Skeletal muscle satellite cell (primary cell): Measurements from ENCODE around the gene SUPT7L.
A peak's percentile ranks its signal among the peaks of the same experiment; 100 is the strongest.
"Not testable (repeated sequence)": the region's sequence is repeated elsewhere in the genome, so short reads cannot be mapped to it uniquely, and the experiment has no call there.

ENCODE experiments used
- H3K27me3 ChIP-seq: 2 replicates; pipeline ENCODE4 v1.7.0; 2013; ENCODE audit warnings: low read length; ENCODE audit not compliant: control insufficient read depth, insufficient read depth
- H3K36me3 ChIP-seq: 2 replicates; pipeline ENCODE4 v1.7.0; 2013; ENCODE audit warnings: mild to moderate bottlenecking, control low read depth, low read length; ENCODE audit not compliant: insufficient read depth
- H3K4me1 ChIP-seq: 2 replicates; pipeline ENCODE4 v1.7.0; 2013; ENCODE audit warnings: low read length; ENCODE audit not compliant: control insufficient read depth, insufficient read depth
- H3K4me2 ChIP-seq: 2 replicates; pipeline ENCODE4 v1.7.0; 2013; ENCODE audit warnings: mild to moderate bottlenecking, low read length
- H3K4me3 ChIP-seq: 2 replicates; pipeline ENCODE4 v1.7.0; 2013; ENCODE audit warnings: low read length
- H3K9ac ChIP-seq: 2 replicates; pipeline ENCODE4 v1.7.0; 2013; ENCODE audit warnings: mild to moderate bottlenecking, low read depth, low read length, moderate library complexity
- H3K9me3 ChIP-seq: replicated peaks from 2 replicates; pipeline ENCODE4 v1.7.0; 2013; ENCODE audit warnings: mild to moderate bottlenecking, control low read depth, low read length

The SUPT7L gene

DNA sequence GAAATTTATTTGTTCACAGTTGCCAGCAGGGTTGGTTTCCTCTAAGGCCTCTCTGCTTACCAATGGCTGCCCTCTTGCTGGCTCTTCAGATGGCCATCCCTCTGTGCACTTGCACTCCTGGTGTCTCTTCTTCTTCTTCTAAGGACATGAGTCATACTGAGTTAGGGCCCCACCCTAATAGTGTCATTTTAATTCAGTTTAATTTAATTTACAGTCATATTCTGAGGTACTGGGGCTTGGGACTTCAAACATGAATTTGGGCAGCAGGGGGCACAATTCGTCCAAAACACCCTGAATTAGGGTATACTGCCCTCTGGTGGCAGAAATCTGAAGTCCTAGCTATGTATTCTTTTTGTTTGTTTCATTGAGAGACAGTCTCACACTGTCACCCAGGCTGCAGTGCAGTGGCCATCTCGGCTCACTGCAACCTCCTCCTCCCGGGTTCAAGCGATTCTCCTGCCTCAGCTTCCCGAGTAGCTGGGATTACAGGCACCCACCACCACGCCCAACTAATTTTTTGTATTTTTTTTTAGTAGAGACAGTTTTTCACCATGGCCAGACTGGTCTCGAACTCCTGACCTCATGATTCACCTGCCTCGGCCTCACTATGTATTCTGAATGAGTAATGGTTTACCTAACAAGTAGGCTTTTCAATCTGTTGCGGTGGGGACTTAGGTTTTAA, 20.1 kb upstream of the SUPT7L start:
- peak overlapping the region; percentile 58 for H3K9ac ChIP-seq
- peaks cover 31% of the 10 kb centered on the region for H3K36me3 ChIP-seq
- H3K4me1 ChIP-seq, result peaks cover 28% of the 10 kb centered on the region
- H3K9me3 ChIP-seq, result no peaks in the 10 kb centered on the region
- no peak overlapping the region for H3K4me3 ChIP-seq
- H3K4me2 ChIP-seq, result no peak overlapping the region
- no peaks in the 10 kb centered on the region for H3K27me3 ChIP-seq

DNA sequence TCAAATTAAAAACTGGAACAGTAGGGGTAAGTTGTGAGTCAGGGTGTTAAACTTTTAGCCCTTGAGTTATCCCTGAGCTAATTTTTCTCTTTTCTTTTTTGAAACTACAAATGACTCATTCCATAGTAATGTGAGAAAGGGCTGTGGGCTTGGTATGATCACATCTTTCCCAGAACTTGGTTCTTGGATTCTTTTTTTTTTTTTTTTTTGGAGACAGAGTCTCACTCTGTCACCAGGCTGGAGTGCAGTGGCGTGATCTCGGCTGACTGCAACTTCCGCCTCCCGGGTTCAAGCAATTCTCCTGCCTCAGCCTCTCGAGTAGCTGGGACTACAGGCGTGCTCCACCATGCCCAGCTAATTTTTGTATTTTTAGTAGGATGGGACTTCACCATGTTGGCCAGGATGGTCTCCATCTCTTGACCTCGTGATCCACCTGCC, 18.9 kb upstream of the SUPT7L start:
- Histone ChIP-seq H3K36me3 (peaks cover 35% of the 10 kb centered on the region), H3K4me2 (peak overlapping the region; percentile 60), H3K9ac (peak overlapping the region; percentile 72)

DNA sequence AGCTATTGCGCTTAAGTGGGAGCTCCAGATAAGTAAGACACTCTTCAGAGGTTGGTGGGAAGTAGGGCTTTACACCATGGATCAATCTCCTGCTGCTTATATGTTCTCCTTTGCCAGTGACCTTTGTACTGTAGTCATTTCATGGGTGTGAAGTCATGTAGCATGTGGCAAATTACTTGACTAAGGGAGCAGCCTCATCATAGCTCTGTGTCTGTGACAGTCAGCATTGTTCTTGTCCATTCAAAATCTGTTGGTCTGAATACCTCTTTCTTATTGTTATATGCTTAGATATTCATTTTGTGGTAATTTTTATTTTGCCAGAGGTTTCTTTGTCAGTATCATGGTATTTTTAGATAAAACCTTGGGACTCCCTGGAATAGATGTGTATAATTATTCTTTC, 18.4 kb upstream of the SUPT7L start:
- Histone ChIP-seq H3K27me3 (no peaks in the 10 kb centered on the region), H3K4me2 (peak overlapping the region; percentile 60), H3K4me1 (peaks cover 28% of the 10 kb centered on the region), H3K4me3 (no peak overlapping the region), H3K9me3 (no peaks in the 10 kb centered on the region), H3K36me3 (peaks cover 38% of the 10 kb centered on the region), H3K9ac (peak overlapping the region; percentile 72)

More for the DNA sequence above, 18.9 kb upstream of the SUPT7L start:
- not testable (repeated sequence) for H3K27me3 ChIP-seq, H3K4me3 ChIP-seq, H3K9me3 ChIP-seq
- peaks cover 28% of the 10 kb centered on the region for H3K4me1 ChIP-seq

DNA sequence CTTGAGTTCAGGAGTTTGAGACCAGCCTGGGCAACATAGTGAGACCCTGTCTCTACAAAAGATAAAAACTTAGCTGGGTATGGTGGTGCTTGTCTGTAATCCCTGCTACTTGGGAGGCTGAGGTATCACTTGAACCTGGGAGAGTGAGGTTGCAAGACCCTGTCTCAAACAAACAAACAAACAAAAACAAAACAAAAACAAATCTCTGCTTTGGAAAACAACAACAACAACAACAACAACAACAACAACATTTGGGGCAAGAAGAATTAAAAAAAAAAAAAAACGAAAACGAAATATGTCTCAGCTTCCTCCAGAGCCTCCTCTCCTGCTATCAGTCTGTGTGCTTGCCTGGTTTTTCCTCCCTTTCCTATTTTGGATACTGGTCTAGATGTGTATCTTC, 17.2 kb upstream of the SUPT7L start:
- Histone ChIP-seq H3K4me1 (peaks cover 28% of the 10 kb centered on the region), H3K4me2 (no peak overlapping the region), H3K27me3 (no peaks in the 10 kb centered on the region), H3K9me3 (no peaks in the 10 kb centered on the region), H3K4me3 (no peak overlapping the region), H3K9ac (no peak overlapping the region), H3K36me3 (peaks cover 38% of the 10 kb centered on the region)

DNA sequence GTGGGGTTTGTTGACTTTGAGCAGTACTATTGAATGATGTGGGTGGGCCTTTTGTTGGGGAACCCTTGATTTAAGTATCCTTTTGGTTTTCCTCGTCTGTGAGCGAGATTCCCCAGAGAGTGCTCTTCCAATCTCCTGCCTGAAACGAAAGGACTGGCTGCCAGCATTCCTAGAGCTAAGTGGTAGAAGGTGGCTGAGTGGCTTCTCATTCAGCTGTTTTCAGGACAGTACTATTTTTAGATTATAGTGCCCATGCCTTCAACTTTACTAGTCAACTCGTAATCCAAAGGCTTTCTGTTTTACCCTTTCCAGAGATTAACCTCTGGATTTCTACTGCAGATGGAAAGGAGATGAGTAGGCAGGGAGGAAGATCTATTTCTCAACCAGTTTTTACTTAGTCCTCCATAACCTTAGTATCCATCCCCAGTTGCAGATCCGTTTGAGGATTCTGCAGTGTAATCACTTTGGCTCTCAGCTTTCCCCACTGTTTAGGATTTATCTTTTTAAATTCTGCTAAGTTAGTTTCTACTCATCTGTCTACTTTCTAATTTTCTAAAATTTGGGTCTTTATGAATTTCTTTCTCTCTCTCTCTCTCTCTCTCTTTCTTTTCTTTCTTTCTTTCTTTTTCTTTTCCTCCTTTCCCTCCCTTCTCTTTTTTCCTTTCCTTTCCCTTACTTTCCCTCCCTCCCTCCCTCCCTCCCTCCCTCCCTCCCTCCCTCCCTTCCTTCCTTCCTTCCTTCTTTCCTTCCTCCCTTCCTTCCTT, 9.5 kb upstream of the SUPT7L start:
- Histone ChIP-seq H3K4me2 (no peak overlapping the region), H3K9ac (no peak overlapping the region), H3K36me3 (peaks cover 44% of the 10 kb centered on the region), H3K4me3 (no peak overlapping the region), H3K9me3 (no peaks in the 10 kb centered on the region), H3K27me3 (no peaks in the 10 kb centered on the region), H3K4me1 (no peaks in the 10 kb centered on the region)

DNA sequence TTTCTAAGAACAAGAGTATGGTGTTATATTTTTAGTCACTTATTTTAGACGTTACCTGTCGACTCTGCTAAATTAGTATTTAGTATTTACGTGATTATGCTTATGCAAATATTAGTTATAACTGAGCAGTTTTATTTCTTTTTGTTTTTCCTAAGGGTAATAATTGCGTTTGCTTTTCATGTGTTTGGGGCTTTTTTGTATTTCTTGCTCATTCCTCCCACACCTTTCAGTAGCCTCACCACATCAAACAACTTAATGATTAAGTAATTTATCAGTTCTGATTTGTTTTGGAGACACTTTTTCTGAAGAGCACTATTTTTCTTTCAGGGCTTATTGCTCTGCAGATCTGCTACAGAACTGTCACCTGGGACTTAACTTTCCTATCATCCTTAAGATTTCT, 7.8 kb upstream of the SUPT7L start:
- no peaks in the 10 kb centered on the region for H3K9me3 ChIP-seq
- H3K4me1 ChIP-seq, result no peaks in the 10 kb centered on the region
- H3K4me2 ChIP-seq, result no peak overlapping the region
- H3K4me3 ChIP-seq, result no peak overlapping the region
- H3K27me3 ChIP-seq, result no peaks in the 10 kb centered on the region
- H3K36me3 ChIP-seq, result peaks cover 41% of the 10 kb centered on the region
- H3K9ac ChIP-seq, result no peak overlapping the region

DNA sequence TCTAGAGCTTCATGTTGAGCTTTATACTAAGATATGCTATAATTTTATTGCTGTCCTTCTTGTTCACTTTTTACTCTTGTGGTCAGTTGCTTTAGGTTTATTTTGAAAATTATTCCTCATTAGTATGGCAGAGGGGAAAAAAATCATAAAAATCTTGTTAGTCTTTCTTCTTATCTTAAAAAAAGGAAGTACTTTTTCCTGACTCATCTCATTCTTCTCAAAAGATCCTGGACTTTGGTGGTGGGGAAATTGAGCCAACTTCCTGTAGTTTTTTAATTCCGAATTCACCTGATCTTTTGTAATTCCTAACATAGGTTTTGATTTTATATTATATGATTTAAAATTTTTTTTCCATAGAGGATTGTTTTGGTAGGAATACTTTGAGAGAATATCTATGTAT, 4.0 kb upstream of the SUPT7L start:
- Histone ChIP-seq H3K9me3 (no peaks in the 10 kb centered on the region), H3K4me1 (peaks cover 11% of the 10 kb centered on the region), H3K4me2 (no peak overlapping the region), H3K9ac (no peak overlapping the region), H3K36me3 (peaks cover 22% of the 10 kb centered on the region), H3K27me3 (no peaks in the 10 kb centered on the region), H3K4me3 (no peak overlapping the region)

DNA sequence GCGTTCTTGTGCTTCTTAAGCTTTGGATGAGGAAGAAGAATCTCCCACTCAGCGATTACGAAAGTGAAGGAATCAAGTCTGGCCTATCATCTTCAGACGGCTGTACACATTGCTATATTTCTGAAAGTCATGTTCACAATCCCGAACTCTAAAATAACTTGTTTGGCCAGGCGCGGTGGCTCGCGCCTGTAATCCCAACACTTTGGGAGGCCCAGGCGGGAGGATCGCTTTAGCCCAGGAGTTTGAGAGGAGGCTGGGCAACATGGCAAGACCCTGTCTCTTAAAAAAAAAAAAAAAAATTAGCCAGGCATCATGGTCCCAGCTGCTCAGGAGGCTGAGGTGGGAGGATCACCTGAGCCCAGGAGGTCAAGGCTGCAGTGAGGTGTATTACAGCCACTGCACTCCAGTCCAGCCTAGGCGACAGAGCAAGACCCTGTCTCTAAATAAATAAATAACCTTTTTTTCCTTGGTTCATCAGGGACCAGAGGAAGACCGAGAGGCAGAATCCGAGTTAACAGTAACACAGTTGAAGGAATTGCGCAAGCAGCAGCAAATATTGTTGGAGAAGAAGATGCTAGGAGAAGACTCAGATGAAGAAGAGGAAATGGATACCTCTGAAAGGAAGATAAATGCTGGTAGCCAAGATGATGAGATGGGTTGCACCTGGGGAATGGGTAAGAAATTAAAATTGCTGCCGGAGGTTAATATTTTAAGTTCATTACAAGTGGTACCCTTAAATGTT, 1.4 kb upstream of the SUPT7L start:
- Histone ChIP-seq H3K36me3 (peaks cover 36% of the 10 kb centered on the region), H3K4me1 (peaks cover 12% of the 10 kb centered on the region), H3K9me3 (no peaks in the 10 kb centered on the region)

DNA sequence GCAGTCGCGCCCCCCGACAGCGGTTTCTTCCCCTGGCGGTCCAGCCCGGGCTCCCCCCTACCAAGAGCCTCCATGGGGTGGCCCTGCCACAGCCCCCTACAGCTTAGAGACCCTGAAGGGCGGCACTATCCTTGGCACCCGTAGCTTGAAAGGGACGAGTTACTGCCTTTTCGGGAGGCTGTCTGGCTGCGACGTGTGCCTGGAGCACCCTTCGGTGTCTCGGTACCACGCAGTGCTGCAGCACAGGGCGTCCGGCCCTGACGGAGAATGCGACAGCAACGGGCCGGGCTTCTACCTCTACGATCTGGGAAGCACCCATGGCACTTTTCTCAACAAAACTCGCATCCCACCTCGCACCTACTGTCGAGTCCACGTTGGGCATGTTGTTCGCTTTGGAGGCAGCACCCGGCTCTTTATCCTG, 750 bp upstream of the SUPT7L start:
- H3K4me3 ChIP-seq, result peak overlapping the region; percentile 88
- no peaks in the 10 kb centered on the region for H3K9me3 ChIP-seq
- peaks cover 33% of the 10 kb centered on the region for H3K36me3 ChIP-seq
- peak overlapping the region; percentile 89 for H3K9ac ChIP-seq
- no peaks in the 10 kb centered on the region for H3K27me3 ChIP-seq
- peak overlapping the region; percentile 80 for H3K4me2 ChIP-seq
- H3K4me1 ChIP-seq, result peaks cover 12% of the 10 kb centered on the region

More for the DNA sequence above, 1.4 kb upstream of the SUPT7L start:
- Histone ChIP-seq H3K9ac (peak overlapping the region; percentile 89), H3K27me3 (no peaks in the 10 kb centered on the region), H3K4me3 (peak overlapping the region; percentile 88), H3K4me2 (peak overlapping the region; percentile 80)

DNA sequence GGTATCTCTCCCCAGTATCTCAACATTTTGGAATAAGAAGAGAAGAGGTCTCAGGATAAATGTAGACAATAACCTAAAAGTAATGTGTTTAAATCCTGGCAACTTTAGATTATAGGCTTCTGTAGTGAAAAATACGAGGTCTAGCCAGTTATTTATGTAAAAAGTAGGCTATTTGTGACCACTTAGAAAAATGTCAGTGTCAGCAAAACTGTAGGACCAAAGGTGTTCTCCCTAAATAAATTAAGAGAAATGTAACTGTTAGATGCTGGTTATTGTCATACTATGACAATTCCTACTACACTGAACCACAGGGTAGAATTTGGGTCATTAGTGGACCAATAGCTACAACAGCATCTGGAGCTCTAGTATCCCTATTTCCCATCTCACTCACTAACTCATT, 2.0 kb downstream of the SUPT7L start:
- no peak overlapping the region for H3K9ac ChIP-seq
- no peak overlapping the region for H3K4me2 ChIP-seq
- H3K4me1 ChIP-seq, result peaks cover 12% of the 10 kb centered on the region
- peaks cover 38% of the 10 kb centered on the region for H3K36me3 ChIP-seq
- H3K9me3 ChIP-seq, result no peaks in the 10 kb centered on the region
- no peaks in the 10 kb centered on the region for H3K27me3 ChIP-seq
- H3K4me3 ChIP-seq, result no peak overlapping the region

DNA sequence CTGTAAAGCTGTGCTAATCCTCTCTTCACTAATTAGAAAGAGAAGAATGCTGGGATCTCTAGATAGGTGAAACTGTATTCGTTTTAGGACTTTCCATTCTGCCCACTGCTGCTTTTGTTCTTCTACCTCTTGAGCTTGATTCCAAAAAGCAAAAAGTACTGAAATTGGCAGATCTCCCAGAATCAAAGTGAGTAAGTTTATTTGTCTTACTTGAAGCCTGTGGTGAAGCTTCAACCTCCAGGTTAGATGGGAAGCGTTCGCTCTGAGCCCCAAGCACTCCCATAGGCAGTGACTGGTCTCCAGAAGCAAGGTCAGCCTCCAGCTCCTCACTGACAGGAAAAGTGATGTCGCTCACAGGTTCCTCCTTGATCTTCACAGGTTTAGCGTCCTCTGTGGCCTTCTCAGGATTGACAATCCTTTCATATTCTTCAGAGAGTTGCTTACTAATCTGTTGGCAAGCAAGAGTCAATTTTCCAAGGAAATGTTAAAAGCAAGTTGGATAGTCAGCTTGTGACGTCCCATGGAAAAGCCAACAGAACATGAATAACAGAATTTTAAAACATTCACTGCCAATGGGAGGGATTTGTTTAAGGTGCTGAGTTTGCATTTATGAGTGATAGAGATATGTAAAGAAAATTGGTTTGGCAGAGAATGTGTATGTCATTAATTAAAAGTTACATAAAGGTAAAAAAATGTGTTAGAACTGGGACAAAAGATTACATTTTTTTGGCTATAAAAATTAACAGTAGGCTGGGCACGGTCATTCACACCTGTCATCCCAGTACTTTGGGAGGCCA, 8.1 kb downstream of the SUPT7L start:
- Histone ChIP-seq H3K4me1 (peaks cover 3% of the 10 kb centered on the region), H3K36me3 (peaks cover 68% of the 10 kb centered on the region), H3K4me2 (no peak overlapping the region), H3K9me3 (no peaks in the 10 kb centered on the region), H3K27me3 (no peaks in the 10 kb centered on the region), H3K4me3 (no peak overlapping the region), H3K9ac (no peak overlapping the region)
